DMS53 treated with DMSO at 0.1 percent for 48 hours (cell line): Measurements from ENCODE around the gene ZNF549.
"Not testable (repeated sequence)": the region's sequence is repeated elsewhere in the genome, so short reads cannot be mapped to it uniquely, and the experiment has no call there.

Experiments
- DNase-seq: peaks from one replicate; lab custom pipeline; 2025; ENCODE audit not compliant: unreplicated experiment; lab: John Stamatoyannopoulos, UW

ZNF549 gene

GRCh38 chr19:57527136-57527881, at the start of gene ZNF549:
ZNF549 (plus strand) TSS chr19:57527356; CDS start chr19:57527574, 218 bp downstream.
- peak; percentile 92 for DNase-seq

DNA sequence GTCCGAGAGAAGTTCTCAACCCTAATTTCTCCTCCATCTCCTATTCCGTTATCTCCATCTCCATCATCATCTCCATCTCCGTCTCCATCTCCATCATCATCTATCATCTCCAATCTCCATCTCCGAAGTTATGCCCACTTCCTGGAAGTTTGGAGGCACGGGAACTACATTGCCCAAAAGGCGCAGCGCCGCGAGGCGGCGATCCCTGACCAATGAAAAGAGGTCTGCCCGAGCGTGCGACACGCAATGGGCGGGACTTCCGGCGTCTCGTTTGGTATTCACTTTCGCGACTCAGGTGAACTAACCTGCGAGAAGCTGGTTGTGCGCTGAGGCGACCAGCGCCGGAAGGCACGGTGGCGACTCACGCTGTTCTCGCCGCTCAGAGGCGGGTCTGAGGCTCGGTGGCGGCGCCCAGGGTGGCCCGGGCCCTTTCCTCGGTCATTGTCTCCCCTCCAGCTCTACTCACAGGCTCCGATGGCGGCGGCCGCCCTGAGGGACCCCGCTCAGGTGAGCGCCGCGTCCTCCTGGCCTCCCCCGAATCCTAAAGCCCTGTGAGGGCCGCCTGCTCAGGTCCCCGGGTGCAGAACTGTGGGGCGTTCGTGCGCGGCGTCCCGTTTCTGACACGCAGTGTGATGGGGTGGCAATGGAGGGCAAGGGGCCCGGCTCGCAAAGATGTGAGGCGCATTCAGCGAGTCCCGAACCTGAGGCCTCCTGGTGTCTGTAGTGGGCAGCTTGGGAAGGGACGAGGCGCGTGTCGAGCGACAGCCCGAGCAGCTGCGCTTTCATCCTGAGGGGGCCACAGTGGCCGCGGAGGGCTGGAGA, 39.5 kb upstream of the ZNF549 start, which contains the start of gene ZNF419:
ZNF419 (plus strand) TSS at position 274 of the 822 bp plus-strand sequence; CDS start at position 475, 201 bp downstream.
- DNase-seq: peak; percentile 85

DNA sequence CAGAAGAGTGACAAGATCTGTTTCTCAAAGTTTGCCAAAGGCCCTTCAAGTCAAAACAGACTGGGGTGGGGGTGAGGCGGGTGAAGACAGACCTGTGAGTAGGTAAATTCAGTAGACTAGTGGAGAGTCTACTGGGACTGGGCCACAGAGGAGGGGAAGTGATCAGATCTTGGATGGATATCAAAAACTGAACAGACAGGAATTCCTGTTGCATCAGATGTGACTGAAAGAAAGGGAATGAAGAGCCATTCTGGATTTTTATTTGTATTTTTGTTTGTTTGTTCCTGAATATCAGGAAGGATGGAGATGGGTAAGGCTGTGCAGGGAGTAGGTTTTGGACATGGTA, 38.9 kb upstream of the ZNF549 start:
- DNase-seq: not testable (repeated sequence)

- not testable (repeated sequence) for DNase-seq
Measured at GRCh38 chr19:57499332-57499679, 27.9 kb upstream of the ZNF549 start.

- not testable (repeated sequence) for DNase-seq
Measured at GRCh38 chr19:57499680-57500395, 27.3 kb upstream of the ZNF549 start, which contains the start of gene ZNF773. ZNF773 (plus strand) TSS chr19:57499938; CDS start chr19:57500081, 143 bp downstream.

DNA sequence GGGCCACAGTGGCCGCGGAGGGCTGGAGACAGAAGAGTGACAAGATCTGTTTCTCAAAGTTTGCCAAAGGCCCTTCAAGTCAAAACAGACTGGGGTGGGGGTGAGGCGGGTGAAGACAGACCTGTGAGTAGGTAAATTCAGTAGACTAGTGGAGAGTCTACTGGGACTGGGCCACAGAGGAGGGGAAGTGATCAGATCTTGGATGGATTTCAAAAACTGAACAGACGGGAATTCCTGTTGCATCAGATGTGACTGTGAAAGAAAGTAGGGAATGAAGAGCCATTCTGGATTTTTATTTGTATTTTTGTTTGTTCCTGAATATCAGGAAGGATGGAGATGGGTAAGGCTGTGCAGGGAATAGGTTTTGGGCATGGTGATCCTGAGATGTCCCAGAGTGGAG, 26.8 kb upstream of the ZNF549 start:
- not testable (repeated sequence) for DNase-seq

- DNase-seq: no peak
Measured at GRCh38 chr19:57506163-57506562, 21.0 kb upstream of the ZNF549 start.

DNA sequence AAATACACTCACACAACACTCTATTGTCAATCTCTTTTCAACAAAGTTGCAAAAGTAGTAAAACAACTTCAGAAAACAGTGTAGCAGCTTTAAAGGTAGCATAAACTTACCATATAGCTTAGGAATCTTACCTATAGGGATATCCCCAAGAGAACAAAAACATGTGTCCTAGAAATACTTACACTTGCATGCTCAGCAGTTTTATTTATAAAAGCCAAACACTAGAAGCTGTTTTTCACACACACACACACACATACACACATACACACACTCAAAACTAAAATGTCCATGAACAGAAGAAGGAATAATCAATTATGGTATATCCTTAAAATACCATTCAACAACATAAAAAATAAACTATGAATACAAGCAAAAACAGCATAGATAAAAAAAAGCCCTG, 15.7 kb upstream of the ZNF549 start:
- DNase-seq: no peak

GRCh38 chr19:57512845-57513244, 14.3 kb upstream of the ZNF549 start:
- DNase-seq: no peak

DNA sequence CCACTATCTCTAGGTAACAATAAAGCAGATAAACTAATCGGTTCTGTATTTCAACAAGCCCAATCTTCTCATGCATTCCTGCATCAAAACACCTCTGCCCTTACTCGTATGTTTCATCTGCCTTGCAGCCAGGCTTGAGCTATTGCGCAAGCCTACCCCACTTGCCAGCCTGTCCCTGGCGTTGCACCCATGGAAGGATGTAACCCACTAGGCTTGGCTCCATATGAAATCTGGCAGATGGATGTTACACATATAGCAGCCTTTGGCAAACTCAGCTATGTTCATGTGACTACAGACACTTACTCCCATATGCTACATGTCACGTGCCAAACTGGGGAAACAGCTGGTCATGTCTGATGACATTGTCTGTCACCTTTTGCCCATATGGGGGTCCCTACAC, 11.9 kb upstream of the ZNF549 start:
- DNase-seq: no peak

GRCh38 chr19:57518021-57518420, 9.1 kb upstream of the ZNF549 start:
- DNase-seq: not testable (repeated sequence)

- DNase-seq: no peak
Measured at GRCh38 chr19:57537953-57538547, 10.9 kb downstream of the ZNF549 start.

DNA sequence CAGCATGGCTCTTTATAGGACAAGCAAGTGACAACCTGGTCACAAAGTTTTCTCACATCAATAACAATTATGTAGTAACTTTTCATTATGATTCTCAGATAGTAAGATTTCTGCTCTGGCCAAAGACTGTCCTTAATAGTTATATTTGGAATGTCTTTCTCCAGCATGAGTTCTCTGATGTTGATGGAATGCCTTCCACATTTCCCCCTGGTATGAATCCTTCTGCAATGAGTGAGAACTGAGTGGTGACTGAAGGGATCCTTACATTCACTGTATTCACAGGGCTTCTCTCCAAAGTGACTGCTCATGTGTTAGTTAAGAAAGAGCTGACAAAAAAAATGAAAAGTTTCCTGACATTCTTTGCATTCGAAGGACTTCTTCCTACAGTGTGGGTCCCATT, 19.4 kb downstream of the ZNF549 start:
- no peak for DNase-seq

GRCh38 chr19:57552432-57552831, 25.3 kb downstream of the ZNF549 start:
- DNase-seq: no peak

DNA sequence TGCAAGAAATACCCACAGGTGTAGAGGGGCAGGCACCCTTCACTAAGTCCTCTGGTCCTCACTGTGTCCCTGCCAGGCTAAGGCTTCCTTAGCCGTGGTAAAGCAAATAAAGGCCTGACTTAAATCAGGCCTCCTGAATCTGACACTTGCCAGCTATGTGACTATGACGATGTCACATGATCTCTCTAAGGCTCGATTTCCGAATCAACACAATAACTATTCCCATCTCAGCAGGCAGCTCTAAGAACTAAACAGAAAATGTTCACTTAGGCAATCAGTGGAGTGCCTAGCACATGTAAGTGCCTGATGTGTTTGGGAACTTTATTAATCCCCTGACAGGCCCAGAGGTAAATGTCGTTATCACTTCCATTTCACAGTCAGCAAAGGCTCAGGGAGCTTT, 30.5 kb downstream of the ZNF549 start:
- DNase-seq: no peak

- no peak for DNase-seq
Measured at GRCh38 chr19:57558525-57558924, 31.4 kb downstream of the ZNF549 start.

DNA sequence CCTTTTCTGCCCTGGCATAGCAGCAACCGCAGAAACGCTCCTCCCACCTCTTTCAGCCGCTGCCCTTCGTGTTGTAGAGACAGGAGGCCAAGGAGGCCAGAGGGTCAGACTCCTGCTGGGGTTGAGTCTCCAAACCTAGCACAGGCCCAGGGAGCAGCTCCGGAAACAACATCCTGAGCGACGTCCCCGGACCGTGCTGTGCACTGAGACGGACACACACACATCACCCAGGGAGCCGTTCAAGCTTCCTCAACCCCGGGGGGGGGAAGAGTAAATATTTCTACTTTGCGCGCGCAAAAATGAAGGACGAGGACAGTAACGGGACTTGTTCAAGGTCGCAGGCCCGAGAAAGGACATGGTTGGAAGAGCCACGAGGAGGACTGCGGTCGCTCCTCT, 31.9 kb downstream of the ZNF549 start:
- no peak for DNase-seq

GRCh38 chr19:57559404-57560025, 32.4 kb downstream of the ZNF549 start, which contains the start of gene ZNF550:
ZNF550 (minus strand) TSS chr19:57559863; CDS start chr19:57559682, 181 bp downstream.
- DNase-seq: peak; percentile 78

DNA sequence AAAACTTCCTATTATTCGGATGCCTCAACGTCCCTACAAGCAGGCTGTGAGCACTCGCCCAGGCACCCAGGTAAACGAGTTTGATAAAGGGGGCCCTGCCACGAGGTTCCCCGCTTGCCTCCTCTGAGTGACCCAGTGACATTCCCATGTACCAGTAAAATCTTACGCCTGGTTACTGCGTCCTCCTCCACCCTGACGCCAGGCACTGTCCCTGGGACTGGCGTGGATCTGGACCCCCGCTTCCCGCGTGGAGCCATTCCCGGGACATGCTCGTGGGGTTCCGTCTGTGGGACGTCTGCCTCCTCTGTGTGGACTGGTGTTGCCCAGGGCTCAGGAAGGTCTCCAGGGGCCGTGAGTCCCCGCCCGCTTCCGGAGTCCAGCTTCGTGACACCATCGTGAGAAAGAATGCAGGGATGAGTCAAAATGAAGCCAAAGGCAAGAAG, 32.9 kb downstream of the ZNF549 start:
- peak; percentile 13 for DNase-seq

DNA sequence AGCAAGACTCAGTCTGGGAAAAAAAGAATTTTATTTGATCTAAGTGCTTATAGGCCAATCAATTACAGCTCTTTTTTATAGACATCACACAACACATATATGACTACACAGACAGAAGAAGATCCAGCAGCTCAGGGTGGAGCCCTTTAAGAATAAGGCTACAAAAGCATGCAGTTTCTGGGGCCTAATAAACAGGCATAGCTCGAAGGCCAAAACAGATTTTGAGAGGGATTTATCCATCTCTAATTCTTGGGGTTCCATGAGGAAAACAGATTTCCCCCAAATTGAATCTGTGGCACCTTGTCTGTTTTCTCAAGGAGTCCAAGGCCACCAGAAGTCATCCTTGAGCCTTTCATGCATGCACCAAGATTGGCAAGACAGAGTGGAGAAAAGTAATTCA, 36.4 kb downstream of the ZNF549 start:
- DNase-seq: no peak
